Amniotic stem cell (primary cell): Measurements from ENCODE around the gene CNTN2.

ENCODE experiments used
- DNase-seq: peaks from one replicate; lab custom pipeline; 2025; lab: John Stamatoyannopoulos, UW

Gene CNTN2

DNA sequence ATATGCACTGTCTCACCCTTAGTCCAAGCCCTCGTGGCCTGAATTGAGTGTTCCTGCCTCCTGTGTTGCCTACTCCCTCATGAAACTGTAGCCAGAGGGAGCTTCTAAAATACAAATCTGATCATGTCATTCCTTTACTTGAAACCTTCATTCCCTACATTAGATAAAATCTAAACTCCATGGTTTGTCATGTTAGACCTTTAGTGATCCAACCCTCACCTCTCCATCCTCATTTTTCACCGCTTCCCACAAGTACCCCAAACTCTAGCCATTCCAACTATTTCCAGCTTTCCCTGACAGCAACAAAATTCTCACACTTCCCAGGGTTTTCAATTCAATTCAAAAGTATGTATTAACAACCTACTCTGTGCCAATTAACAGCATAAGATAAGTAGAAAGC, 18.3 kb upstream of the CNTN2 start:
- no peak for DNase-seq

DNA sequence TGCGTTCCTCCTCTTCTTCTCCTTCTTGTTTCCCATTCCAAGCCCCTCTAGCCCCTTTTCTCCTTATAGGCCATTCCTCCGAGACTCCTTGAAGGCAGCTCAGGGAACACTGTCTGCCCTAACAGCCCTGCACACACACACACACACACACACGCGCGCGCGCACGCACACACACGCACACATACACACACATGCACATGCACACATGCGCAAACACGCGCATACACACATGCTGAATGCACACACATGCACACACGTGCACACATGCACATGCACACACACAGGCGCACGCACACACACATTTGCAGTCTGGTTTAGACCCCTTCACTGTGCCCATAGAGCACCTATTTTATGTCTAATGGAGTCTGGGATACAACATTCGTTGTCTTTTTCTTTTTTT, 17.8 kb upstream of the CNTN2 start:
- DNase-seq, result no peak

DNA sequence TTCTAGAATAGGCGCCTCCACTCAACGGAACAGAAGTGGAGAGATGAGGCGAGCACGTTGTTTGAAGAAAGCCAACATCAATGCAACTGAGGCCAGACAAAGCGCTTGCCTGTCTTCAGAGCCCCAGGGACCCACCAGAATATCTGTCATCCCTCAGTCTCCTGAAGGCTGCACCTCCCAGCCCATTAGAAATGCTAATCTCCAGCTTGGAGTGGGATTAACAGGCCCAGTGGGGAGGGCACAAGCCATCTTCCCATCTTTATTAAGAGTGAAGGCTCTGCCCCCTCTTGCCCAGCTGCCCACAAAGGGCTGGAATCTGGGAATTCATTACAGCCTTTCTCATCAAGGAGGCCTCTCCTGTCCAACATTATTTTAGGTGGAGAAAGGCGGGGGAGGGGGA, 16.8 kb upstream of the CNTN2 start:
- no peak for DNase-seq

GRCh38 chr1:205028390-205028789, 14.6 kb upstream of the CNTN2 start:
- no peak for DNase-seq

GRCh38 chr1:205028924-205029323, 14.1 kb upstream of the CNTN2 start:
- DNase-seq, result no peak

DNA sequence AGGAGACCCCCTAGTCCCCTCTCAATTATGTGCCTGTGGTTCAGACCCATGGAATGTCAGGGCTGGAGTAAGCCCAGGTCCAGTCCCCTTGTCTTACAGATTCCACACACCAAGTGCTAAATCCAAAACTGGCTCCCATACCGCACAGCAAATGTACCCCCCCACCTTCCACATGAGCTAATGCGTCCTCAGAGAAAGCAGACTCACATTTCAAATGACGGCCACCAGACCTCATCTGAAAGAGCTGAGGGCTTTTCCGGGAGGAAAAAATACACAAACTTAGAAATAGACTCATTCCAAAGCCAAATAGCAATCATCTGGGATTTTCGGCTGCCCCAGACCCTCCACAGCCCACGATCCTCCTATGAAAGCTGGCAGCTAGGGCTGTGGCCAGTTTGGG, 12.8 kb upstream of the CNTN2 start:
- DNase-seq, result no peak

- DNase-seq, result no peak
Measured at GRCh38 chr1:205030896-205031295, 12.1 kb upstream of the CNTN2 start.

- no peak for DNase-seq
Measured at GRCh38 chr1:205032508-205032907, 10.5 kb upstream of the CNTN2 start.

- no peak for DNase-seq
Measured at GRCh38 chr1:205037539-205037938, 5.5 kb upstream of the CNTN2 start.

GRCh38 chr1:205038132-205038786, 4.8 kb upstream of the CNTN2 start:
- DNase-seq, result no peak

- no peak for DNase-seq
Measured at GRCh38 chr1:205041001-205041715, 1.9 kb upstream of the CNTN2 start.

DNA sequence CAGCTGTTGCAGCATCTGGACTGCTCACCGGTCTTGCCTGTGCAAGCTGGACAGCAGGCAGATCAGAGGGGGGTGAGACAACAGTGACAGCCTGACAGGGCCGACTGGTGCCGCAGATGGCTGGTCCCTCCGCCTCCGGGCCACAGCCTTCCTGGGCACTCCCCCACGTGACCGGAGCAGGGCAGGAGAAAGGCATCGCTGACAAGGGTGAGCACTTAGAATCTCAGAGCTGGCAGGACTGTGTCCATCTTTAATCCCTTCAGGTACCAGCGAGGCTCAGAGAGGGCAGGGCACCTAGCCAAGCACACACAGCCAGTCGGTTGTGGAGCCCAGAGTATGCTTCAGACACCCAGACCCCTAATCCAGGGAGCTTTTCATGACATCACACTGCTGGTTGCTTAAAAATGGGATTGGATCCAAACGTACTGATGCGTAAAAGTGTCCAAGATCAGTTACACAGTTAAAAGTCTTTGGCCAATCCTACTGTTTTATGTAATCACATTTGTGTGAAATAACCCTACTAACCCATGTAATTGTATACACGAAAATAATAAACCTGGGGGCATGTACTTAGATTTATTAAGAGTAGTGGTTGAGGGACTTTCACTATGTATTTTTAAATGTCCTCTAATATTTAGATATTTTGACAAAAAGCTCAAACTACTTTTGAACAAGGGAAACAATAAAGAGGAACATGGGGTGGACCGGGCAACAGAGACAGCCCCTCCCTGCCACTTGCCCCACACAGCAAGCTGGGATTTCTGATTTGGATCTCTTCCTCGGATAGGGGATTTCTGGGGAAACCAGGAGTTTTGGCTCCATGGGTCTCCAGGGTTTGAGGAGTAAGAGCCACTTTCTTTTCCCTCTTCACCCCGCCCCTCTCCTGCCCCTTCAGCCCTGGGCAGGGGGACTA, 758 bp upstream of the CNTN2 start:
- DNase-seq, result no peak

- no peak for DNase-seq
Measured at GRCh38 chr1:205043866-205044265, 854 bp downstream of the CNTN2 start.

DNA sequence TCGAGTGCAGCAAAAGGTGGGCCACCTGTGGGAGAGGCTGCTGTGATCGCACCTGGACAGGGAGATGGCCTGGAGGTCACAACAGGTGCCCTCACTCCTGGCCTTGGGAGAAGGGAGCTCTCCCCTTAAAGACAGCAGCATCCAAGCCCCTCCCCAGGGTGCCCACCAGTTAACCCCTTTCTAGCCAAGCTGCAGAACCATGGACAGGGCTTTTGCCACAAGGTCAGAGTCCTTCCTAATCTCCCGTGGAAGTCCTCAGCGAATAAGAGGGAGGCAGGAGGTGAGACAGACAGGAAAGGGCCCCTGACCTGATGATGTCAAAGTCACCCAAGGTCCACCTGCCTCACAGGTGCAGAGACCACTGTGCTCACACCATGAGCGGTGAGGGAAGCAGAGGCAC, 1.7 kb downstream of the CNTN2 start:
- no peak for DNase-seq

GRCh38 chr1:205045146-205045545, 2.1 kb downstream of the CNTN2 start:
- DNase-seq, result no peak

- no peak for DNase-seq
Measured at GRCh38 chr1:205046870-205047269, 3.9 kb downstream of the CNTN2 start.

DNA sequence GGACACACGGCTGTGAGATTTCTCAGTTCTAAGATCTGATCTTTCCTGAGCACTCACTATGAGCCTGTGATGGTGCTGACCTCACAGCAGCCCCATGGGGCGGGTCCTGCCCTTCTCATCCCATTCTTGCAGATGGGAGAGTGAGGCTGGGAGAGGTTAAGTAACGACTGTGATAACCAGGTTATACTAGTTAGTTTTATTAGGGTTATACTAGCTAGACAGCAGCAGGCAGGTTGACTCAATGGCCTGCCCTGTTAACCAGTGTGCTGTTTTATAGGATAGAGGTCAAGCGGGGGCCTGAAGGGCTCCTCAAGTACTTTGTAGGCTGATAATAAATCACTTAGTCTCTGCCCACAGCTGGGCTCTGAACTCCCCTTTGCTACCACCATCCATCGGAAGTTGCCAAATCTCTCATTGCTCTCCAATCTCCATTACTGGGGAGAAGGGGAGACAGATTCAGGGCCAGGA, 4.8 kb downstream of the CNTN2 start:
- no peak for DNase-seq

DNA sequence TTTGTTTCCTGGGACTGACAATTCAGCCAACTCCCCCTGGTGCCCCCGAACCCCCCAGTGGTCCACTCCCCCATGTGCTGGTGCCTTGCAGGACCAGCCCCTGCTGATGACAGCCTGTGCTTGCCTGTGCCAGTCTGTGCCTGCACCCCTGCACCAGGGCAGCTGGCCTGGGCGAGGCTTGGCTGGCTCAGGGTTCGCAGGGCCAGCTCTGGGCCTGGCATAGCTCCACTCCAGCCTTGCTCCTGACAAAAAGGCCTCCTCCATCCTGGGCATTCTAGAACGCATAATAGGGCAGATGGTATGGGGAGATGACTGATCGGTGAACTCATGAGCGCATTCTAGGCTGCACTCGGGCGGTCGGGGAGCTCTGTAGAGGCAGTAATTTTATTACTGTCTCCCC, 5.4 kb downstream of the CNTN2 start:
- no peak for DNase-seq

GRCh38 chr1:205049479-205049878, 6.5 kb downstream of the CNTN2 start:
- DNase-seq, result no peak

DNA sequence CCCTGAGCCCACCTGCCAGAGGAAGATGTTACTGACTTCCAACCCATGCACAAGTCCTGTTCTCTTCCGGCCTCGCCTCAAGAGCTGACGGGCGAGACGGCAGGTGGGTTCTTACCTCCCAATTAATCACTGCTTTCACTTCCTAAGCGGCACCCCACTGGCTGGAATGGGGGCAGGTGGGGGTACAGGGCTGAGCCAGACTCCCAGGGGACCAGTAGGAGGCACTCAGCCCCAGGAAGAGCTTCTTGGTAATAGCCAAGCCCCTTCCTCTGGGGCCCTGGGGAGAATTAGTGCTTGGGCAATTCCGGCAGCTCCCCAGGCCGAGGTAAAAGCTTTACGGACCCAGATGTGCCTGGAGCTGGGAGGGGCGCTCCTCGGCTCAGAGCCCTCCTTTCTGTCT, 9.7 kb downstream of the CNTN2 start:
- no peak for DNase-seq

GRCh38 chr1:205053296-205053695, 10.3 kb downstream of the CNTN2 start:
- no peak for DNase-seq

DNA sequence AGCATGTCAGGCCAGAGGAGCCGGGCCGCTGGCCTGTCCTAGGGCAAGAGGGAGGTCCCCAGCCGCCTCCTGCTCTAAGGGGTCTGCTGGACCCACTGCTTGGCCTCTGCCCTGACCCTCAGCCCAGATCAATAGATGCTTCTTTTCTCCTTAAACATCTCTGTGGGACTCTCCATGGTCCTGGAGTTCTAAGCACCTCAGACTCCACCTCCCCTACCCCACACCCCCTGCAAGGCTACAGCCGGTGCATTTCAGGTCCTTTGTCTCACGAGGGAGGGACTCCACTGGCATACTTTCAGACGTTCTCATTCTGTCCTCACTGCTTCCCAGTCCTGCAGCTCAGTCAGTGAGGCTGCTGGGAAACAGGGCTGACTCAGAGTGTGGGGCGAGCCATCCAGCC, 11.0 kb downstream of the CNTN2 start:
- DNase-seq, result no peak

GRCh38 chr1:205056188-205056611, 13.2 kb downstream of the CNTN2 start:
- no peak for DNase-seq
